Breast epithelium (tissue), 4 donors: Measurements from ENCODE around the gene PHACTR1. TPM values are rescaled to one million over a fixed set of nuclear protein-coding genes. Genes with fewer than 3 reads are reported as not detected.

Source experiments
- DNase-seq, 2 donors: peaks; one replicate each; pipeline ENCODE4 v3.0.0-alpha.2; 2019; ENCODE audit warnings: low spot score in 2 of 2
- H3K27ac ChIP-seq, 2 donors: fragments of 200-600 bp; sonication (generic) in 1 of 2; one replicate each; pipeline ENCODE4 v1.5.1; 2016 to 2019; ENCODE audit warnings: mild to moderate bottlenecking in 1 of 2
- H3K27me3 ChIP-seq, 2 donors: fragments of 200-600 bp; sonication (generic) in 1 of 2; one replicate each; pipeline versions ENCODE4 v1.5.1 to v1.6.0; 2017 to 2019; ENCODE audit warnings: control low read depth in 1 of 2, mild to moderate bottlenecking in 1 of 2
- H3K36me3 ChIP-seq: fragments of 200-600 bp; one replicate; pipeline ENCODE4 v1.5.1; 2019
- H3K4me1 ChIP-seq, 2 donors: fragments of 200-600 bp; sonication (generic); one replicate each; pipeline ENCODE4 v1.5.1; 2016 to 2019; ENCODE audit warnings: control low read depth in 1 of 2
- H3K4me3 ChIP-seq, 3 donors: fragments of 200-600 bp; sonication (generic); 1 replicate in 2 of 3; 2 replicates in 1 of 3; pipeline ENCODE4 v1.5.1; 2016 to 2019; ENCODE audit warnings: mild to moderate bottlenecking in 3 of 3, moderate library complexity in 2 of 3
- H3K9me3 ChIP-seq, 2 donors: fragments of 200-600 bp; sonication (generic) in 1 of 2; one replicate each; pipeline ENCODE4 v1.5.1; 2016 to 2019; ENCODE audit warnings: control low read depth in 1 of 2
- CTCF ChIP-seq, 3 donors: fragments of 450-650 bp; IDR thresholded peaks; one replicate each; pipeline ENCODE4 v1.5.1; 2016 to 2017; ENCODE audit warnings: antibody characterized with exemption in 3 of 3, mild to moderate bottlenecking in 3 of 3, moderate library complexity in 3 of 3
- POLR2A ChIP-seq: fragments of 450-650 bp; IDR thresholded peaks from one replicate; pipeline ENCODE4 v1.6.1; 2016; ENCODE audit warnings: antibody characterized with exemption, mild to moderate bottlenecking, moderate library complexity
- POLR2AphosphoS5 ChIP-seq, 3 donors: sonication (generic); formaldehyde crosslinking; IDR thresholded peaks; one replicate each; pipeline ENCODE4 v1.6.1; 2017; ENCODE audit warnings: antibody characterized with exemption in 3 of 3
- intact Hi-C: fragments of 100-400 bp; cut with DNase I; formaldehyde crosslinking; loops from one replicate; pipeline ENCODE4 v1.15.1; 2023; ENCODE audit warnings: low total_unique reads
- total RNA-seq, 3 donors: library from RNA; depleted of rRNA; stranded (reverse); fragments of >200 nt; gene quantifications; one replicate each; pipeline ENCODE4 v1.1.0, GENCODE V29; 2016

Gene PHACTR1
- total RNA-seq, 3 donors from 2014 or later, result 4.1 to 5.6 (median 4.6) TPM

GRCh38 chr6:13101409-13101808, 384.8 kb downstream of the PHACTR1 start:
- no peaks in the 10 kb centered on the region for H3K27me3 ChIP-seq
- H3K36me3 ChIP-seq, result no peaks in the 10 kb centered on the region
- H3K9me3 ChIP-seq, result no peaks in the 10 kb centered on the region
- H3K27ac ChIP-seq, result no peak overlapping the region
- H3K4me3 ChIP-seq, result no peak overlapping the region
- DNase-seq, result no peak
- no peaks in the 10 kb centered on the region for H3K4me1 ChIP-seq
- intact Hi-C loops, result no loop called here
- TF ChIP-seq CTCF (IDR thresholded peaks at IDR 0.05) (no peak), POLR2AphosphoS5 (IDR thresholded peaks at IDR 0.05) (no peak), POLR2A (no peak)

GRCh38 chr6:13101985-13102384, 385.4 kb downstream of the PHACTR1 start:
- intact Hi-C loops, result no loop called here
- H3K36me3 ChIP-seq, result no peaks in the 10 kb centered on the region
- no peak for TF ChIP-seq CTCF (IDR thresholded peaks at IDR 0.05)
- TF ChIP-seq POLR2A, result no peak
- TF ChIP-seq POLR2AphosphoS5 (IDR thresholded peaks at IDR 0.05), result no peak

GRCh38 chr6:13103169-13103568, 386.6 kb downstream of the PHACTR1 start:
- H3K4me3 ChIP-seq, result no peak overlapping the region
- TF ChIP-seq CTCF (IDR thresholded peaks at IDR 0.05), result no peak
- no peak for TF ChIP-seq POLR2AphosphoS5 (IDR thresholded peaks at IDR 0.05)
- TF ChIP-seq POLR2A, result no peak
- intact Hi-C loops, result no loop called here
- no peaks in the 10 kb centered on the region for H3K27me3 ChIP-seq
- no peak for DNase-seq
- no peaks in the 10 kb centered on the region for H3K36me3 ChIP-seq
- H3K27ac ChIP-seq, result no peak overlapping the region
- no peaks in the 10 kb centered on the region for H3K9me3 ChIP-seq
- no peaks in the 10 kb centered on the region for H3K4me1 ChIP-seq

More at GRCh38 chr6:13101985-13102384, 385.4 kb downstream of the PHACTR1 start:
- H3K4me3 ChIP-seq, result no peak overlapping the region
- H3K9me3 ChIP-seq, result no peaks in the 10 kb centered on the region
- DNase-seq, result no peak
- H3K4me1 ChIP-seq, result no peaks in the 10 kb centered on the region
- H3K27me3 ChIP-seq, result no peaks in the 10 kb centered on the region
- H3K27ac ChIP-seq, result no peak overlapping the region

- Histone ChIP-seq H3K4me3 (no peak overlapping the region), H3K9me3 (no peaks in the 10 kb centered on the region)
- intact Hi-C loops, result no loop called here
These were observed 388.6 kb downstream of the PHACTR1 start for GRCh38 chr6:13105139-13105538.

GRCh38 chr6:13112921-13113320, 396.4 kb downstream of the PHACTR1 start:
- intact Hi-C loops, result no loop called here

More at GRCh38 chr6:13105139-13105538, 388.6 kb downstream of the PHACTR1 start:
- TF ChIP-seq CTCF (IDR thresholded peaks at IDR 0.05) (no peak), POLR2A (no peak), POLR2AphosphoS5 (IDR thresholded peaks at IDR 0.05) (no peak)
- H3K36me3 ChIP-seq, result no peaks in the 10 kb centered on the region
- H3K4me1 ChIP-seq, result no peaks in the 10 kb centered on the region
- no peak overlapping the region for H3K27ac ChIP-seq
- no peak for DNase-seq
- H3K27me3 ChIP-seq, result no peaks in the 10 kb centered on the region

More at GRCh38 chr6:13112921-13113320, 396.4 kb downstream of the PHACTR1 start:
- TF ChIP-seq POLR2A (no peak), POLR2AphosphoS5 (IDR thresholded peaks at IDR 0.05) (no peak), CTCF (IDR thresholded peaks at IDR 0.05) (no peak)
- no peaks in the 10 kb centered on the region for H3K9me3 ChIP-seq
- no peak overlapping the region for H3K27ac ChIP-seq
- H3K27me3 ChIP-seq, result no peaks in the 10 kb centered on the region
- no peaks in the 10 kb centered on the region for H3K36me3 ChIP-seq
- no peak overlapping the region for H3K4me3 ChIP-seq
- no peaks in the 10 kb centered on the region for H3K4me1 ChIP-seq
- DNase-seq, result no peak
